Measurements from ENCODE around the gene MBD5.

MBD5 gene

GRCh38 chr2:148298196-148298595, 277.3 kb downstream of the MBD5 start:
- in situ Hi-C loops (cut with MboI; ENCODE audit: low sequenced_read_pairs): no loop called here

GRCh38 chr2:148299616-148300015, 278.7 kb downstream of the MBD5 start:
- in situ Hi-C loops (cut with MboI; ENCODE audit: low sequenced_read_pairs): no loop called here

GRCh38 chr2:148300544-148300943, 279.7 kb downstream of the MBD5 start:
- in situ Hi-C loops (cut with MboI; ENCODE audit: low sequenced_read_pairs): no loop called here

GRCh38 chr2:148301362-148301761, 280.5 kb downstream of the MBD5 start:
- in situ Hi-C loops (cut with MboI; ENCODE audit: low sequenced_read_pairs): no loop called here

- in situ Hi-C loops (cut with MboI; ENCODE audit: low sequenced_read_pairs): no loop called here
These were observed 281.6 kb downstream of the MBD5 start for GRCh38 chr2:148302526-148302925.

- in situ Hi-C loops (cut with MboI; ENCODE audit: low sequenced_read_pairs): no loop called here
These were observed 282.3 kb downstream of the MBD5 start for GRCh38 chr2:148303161-148303560.

GRCh38 chr2:148305476-148305875, 284.6 kb downstream of the MBD5 start:
- in situ Hi-C loops (cut with MboI; ENCODE audit: low sequenced_read_pairs): no loop called here

GRCh38 chr2:148306027-148306426, 285.1 kb downstream of the MBD5 start:
- in situ Hi-C loops (cut with MboI; ENCODE audit: low sequenced_read_pairs): no loop called here

GRCh38 chr2:148317598-148317997, 296.7 kb downstream of the MBD5 start:
- in situ Hi-C loops (cut with MboI; ENCODE audit: low sequenced_read_pairs): no loop called here

GRCh38 chr2:148338541-148338940, 317.6 kb downstream of the MBD5 start:
- in situ Hi-C loops (cut with MboI; ENCODE audit: low sequenced_read_pairs): no loop called here

- in situ Hi-C loops (cut with MboI; ENCODE audit: low sequenced_read_pairs): no loop called here
These were observed 321.2 kb downstream of the MBD5 start for GRCh38 chr2:148342086-148342485.

- in situ Hi-C loops (cut with MboI; ENCODE audit: low sequenced_read_pairs): no loop called here
These were observed 329.3 kb downstream of the MBD5 start for GRCh38 chr2:148350199-148350598.

- in situ Hi-C loops (cut with MboI; ENCODE audit: low sequenced_read_pairs): no loop called here
These were observed 330.7 kb downstream of the MBD5 start for GRCh38 chr2:148351437-148352143.

- in situ Hi-C loops (cut with MboI; ENCODE audit: low sequenced_read_pairs): no loop called here
These were observed 337.5 kb downstream of the MBD5 start for GRCh38 chr2:148358375-148358774.

- in situ Hi-C loops (cut with MboI; ENCODE audit: low sequenced_read_pairs): no loop called here
These were observed 339.8 kb downstream of the MBD5 start for GRCh38 chr2:148360662-148361061.

- in situ Hi-C loops (cut with MboI; ENCODE audit: low sequenced_read_pairs): no loop called here
These were observed 341.4 kb downstream of the MBD5 start for GRCh38 chr2:148362144-148362796.

- in situ Hi-C loops (cut with MboI; ENCODE audit: low sequenced_read_pairs): no loop called here
These were observed 354.3 kb downstream of the MBD5 start for GRCh38 chr2:148375214-148375613.

GRCh38 chr2:148391324-148391723, 370.4 kb downstream of the MBD5 start:
- in situ Hi-C loops (cut with MboI; ENCODE audit: low sequenced_read_pairs): no loop called here

- in situ Hi-C loops (cut with MboI; ENCODE audit: low sequenced_read_pairs): no loop called here
These were observed 381.9 kb downstream of the MBD5 start for GRCh38 chr2:148402786-148403185.

- in situ Hi-C loops (cut with MboI; ENCODE audit: low sequenced_read_pairs): no loop called here
These were observed 390.0 kb downstream of the MBD5 start for GRCh38 chr2:148410899-148411298.

- in situ Hi-C loops (cut with MboI; ENCODE audit: low sequenced_read_pairs): no loop called here
These were observed 395.4 kb downstream of the MBD5 start for GRCh38 chr2:148416248-148416647.

GRCh38 chr2:148430101-148430500, 409.2 kb downstream of the MBD5 start:
- in situ Hi-C loops (cut with MboI; ENCODE audit: low sequenced_read_pairs): no loop called here

- in situ Hi-C loops (cut with MboI; ENCODE audit: low sequenced_read_pairs): no loop called here
These were observed 427.0 kb downstream of the MBD5 start for GRCh38 chr2:148447877-148448276.
